Measurements from ENCODE around the gene MGST3.
"Not testable (repeated sequence)": the region's sequence is repeated elsewhere in the genome, so short reads cannot be mapped to it uniquely, and the experiment has no call there.

The MGST3 gene

DNA sequence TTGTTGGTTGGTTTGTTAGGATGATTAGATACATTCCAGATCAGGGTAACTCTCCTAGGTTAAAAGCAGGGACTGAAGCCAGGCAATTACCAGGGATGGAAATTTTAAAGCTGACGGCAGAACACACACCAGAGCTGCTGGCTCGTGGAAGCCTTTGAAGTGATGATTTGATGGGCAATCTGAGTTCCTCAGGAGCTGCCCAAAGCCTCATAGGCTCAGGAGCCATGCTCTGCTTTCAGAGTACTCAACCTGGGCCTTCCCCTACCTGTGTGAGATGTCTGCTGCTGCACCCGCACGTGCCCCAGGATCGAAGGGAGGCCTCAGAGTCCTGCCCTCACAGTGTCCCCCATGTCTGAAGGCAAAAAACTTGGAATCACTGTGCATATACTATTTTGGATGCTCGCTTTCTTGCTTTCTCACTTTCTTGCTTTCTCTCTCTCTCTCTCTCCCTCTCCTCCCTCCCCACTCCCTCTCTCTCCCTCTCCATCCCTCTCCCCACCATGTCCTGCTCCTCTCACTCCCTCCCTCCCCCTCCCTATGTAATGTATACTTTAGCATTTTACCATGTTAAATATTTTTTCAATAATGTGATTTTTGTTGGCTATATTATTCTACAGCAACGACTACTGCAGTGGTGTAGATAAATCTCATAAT, 18.0 kb downstream of the MGST3 start:
- H3K9ac ChIP-seq (ENCODE audit: low read length in 5 of 5), result no peak overlapping the region
- H3K27me3 ChIP-seq (ENCODE audit: control insufficient read depth in 5 of 5, insufficient read depth in 4 of 5, low read length in 5 of 5), result no peaks in the 10 kb centered on the region
- no peak overlapping the region for H3K4me3 ChIP-seq (ENCODE audit: low read depth in 1 of 5, low read length in 5 of 5)
- peaks cover 27 to 57% (median 49%) of the 10 kb centered on the region in 5 donors for H3K36me3 ChIP-seq (ENCODE audit: control insufficient read depth in 5 of 5, insufficient read depth in 5 of 5, low read length in 5 of 5)
- no peaks in the 10 kb centered on the region for H3K9me3 ChIP-seq (ENCODE audit: control insufficient read depth in 5 of 5, low read length in 5 of 5)
- peaks cover 3 to 49% (median 32%) of the 10 kb centered on the region in 5 donors for H3K4me1 ChIP-seq (ENCODE audit: control insufficient read depth in 5 of 5, insufficient read depth in 5 of 5, low read length in 5 of 5)
- no peak overlapping the region for H3K27ac ChIP-seq (ENCODE audit: low read depth, low read length)

GRCh38 chr1:165650981-165651625, 20.1 kb downstream of the MGST3 start:
- Histone ChIP-seq H3K27ac (ENCODE audit: low read depth, low read length) (peak overlapping the region; percentile 54), H3K27me3 (ENCODE audit: control insufficient read depth in 5 of 5, insufficient read depth in 4 of 5, low read length in 5 of 5) (no peaks in the 10 kb centered on the region), H3K4me1 (ENCODE audit: control insufficient read depth in 5 of 5, insufficient read depth in 5 of 5, low read length in 5 of 5) (peaks cover 0 to 38% (median 23%) of the 10 kb centered on the region in 5 donors), H3K36me3 (ENCODE audit: control insufficient read depth in 5 of 5, insufficient read depth in 5 of 5, low read length in 5 of 5) (peaks cover 32 to 75% (median 66%) of the 10 kb centered on the region in 5 donors), H3K9ac (ENCODE audit: low read length in 5 of 5) (no peak overlapping the region), H3K4me3 (ENCODE audit: low read depth in 1 of 5, low read length in 5 of 5) (no peak overlapping the region), H3K9me3 (ENCODE audit: control insufficient read depth in 5 of 5, low read length in 5 of 5) (no peaks in the 10 kb centered on the region)

GRCh38 chr1:165658766-165659580, 27.9 kb downstream of the MGST3 start:
- not testable (repeated sequence) for H3K9ac ChIP-seq (ENCODE audit: low read length in 5 of 5); H3K4me1 ChIP-seq (ENCODE audit: control insufficient read depth in 5 of 5, insufficient read depth in 5 of 5, low read length in 5 of 5); H3K4me3 ChIP-seq (ENCODE audit: low read depth in 1 of 5, low read length in 5 of 5); H3K27me3 ChIP-seq (ENCODE audit: control insufficient read depth in 5 of 5, insufficient read depth in 4 of 5, low read length in 5 of 5); H3K9me3 ChIP-seq (ENCODE audit: control insufficient read depth in 5 of 5, low read length in 5 of 5)
- Histone ChIP-seq H3K27ac (ENCODE audit: low read depth, low read length) (peak overlapping the region; percentile 4), H3K36me3 (ENCODE audit: control insufficient read depth in 5 of 5, insufficient read depth in 5 of 5, low read length in 5 of 5) (peaks cover 25 to 87% (median 69%) of the 10 kb centered on the region in 5 donors)

DNA sequence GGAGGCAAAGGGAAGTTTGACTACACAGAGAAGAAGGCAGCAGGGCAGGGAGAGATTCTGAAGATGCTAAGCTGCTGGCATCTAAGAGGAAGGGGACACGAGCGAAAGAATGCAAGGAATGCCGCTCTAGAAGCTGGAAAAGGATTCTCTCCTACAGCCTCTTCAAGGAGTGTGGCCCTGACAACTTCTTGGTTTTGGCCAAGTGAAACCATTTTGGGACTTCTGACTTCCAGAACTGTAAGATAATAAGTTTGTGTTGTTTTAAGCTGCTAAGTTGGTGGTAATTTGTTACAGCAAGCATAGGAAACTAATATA, 28.5 kb downstream of the MGST3 start:
- no peak overlapping the region for H3K4me3 ChIP-seq (ENCODE audit: low read depth in 1 of 5, low read length in 5 of 5)
- peaks cover 28 to 87% (median 71%) of the 10 kb centered on the region in 5 donors for H3K36me3 ChIP-seq (ENCODE audit: control insufficient read depth in 5 of 5, insufficient read depth in 5 of 5, low read length in 5 of 5)
- H3K9ac ChIP-seq (ENCODE audit: low read length in 5 of 5), result no peak overlapping the region
- H3K27me3 ChIP-seq (ENCODE audit: control insufficient read depth in 5 of 5, insufficient read depth in 4 of 5, low read length in 5 of 5), result no peaks in the 10 kb centered on the region
- H3K27ac ChIP-seq (ENCODE audit: low read depth, low read length), result peak overlapping the region; percentile 4
- H3K4me1 ChIP-seq (ENCODE audit: control insufficient read depth in 5 of 5, insufficient read depth in 5 of 5, low read length in 5 of 5), result peaks cover 0 to 4% (median 3%) of the 10 kb centered on the region in 5 donors
- H3K9me3 ChIP-seq (ENCODE audit: control insufficient read depth in 5 of 5, low read length in 5 of 5), result no peaks in the 10 kb centered on the region

DNA sequence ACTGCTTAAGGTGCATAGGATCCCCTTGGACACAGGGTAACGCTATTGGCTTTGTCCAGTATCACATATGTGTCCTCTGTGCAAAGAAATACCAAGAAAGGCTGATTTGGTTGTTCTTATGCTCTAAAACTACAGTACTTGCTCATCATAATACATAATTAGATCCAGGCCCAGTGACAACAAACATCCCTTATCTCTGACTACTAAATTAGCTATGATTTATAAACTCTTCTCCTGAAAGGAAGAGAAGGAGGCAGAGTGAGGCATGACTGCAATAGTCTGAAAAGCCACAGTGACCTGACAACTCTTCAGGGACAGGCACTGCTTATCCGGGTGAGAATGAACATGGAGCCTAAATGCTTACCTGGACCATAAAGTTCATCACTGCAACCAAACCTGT, 30.7 kb downstream of the MGST3 start:
- Histone ChIP-seq H3K27ac (ENCODE audit: low read depth, low read length) (peak overlapping the region; percentile 86), H3K4me1 (ENCODE audit: control insufficient read depth in 5 of 5, insufficient read depth in 5 of 5, low read length in 5 of 5) (peaks cover 0 to 17% (median 7%) of the 10 kb centered on the region in 5 donors), H3K36me3 (ENCODE audit: control insufficient read depth in 5 of 5, insufficient read depth in 5 of 5, low read length in 5 of 5) (peaks cover 22 to 81% (median 61%) of the 10 kb centered on the region in 5 donors), H3K27me3 (ENCODE audit: control insufficient read depth in 5 of 5, insufficient read depth in 4 of 5, low read length in 5 of 5) (no peaks in the 10 kb centered on the region), H3K9ac (ENCODE audit: low read length in 5 of 5) (no peak overlapping the region), H3K4me3 (ENCODE audit: low read depth in 1 of 5, low read length in 5 of 5) (no peak overlapping the region), H3K9me3 (ENCODE audit: control insufficient read depth in 5 of 5, low read length in 5 of 5) (no peaks in the 10 kb centered on the region)

DNA sequence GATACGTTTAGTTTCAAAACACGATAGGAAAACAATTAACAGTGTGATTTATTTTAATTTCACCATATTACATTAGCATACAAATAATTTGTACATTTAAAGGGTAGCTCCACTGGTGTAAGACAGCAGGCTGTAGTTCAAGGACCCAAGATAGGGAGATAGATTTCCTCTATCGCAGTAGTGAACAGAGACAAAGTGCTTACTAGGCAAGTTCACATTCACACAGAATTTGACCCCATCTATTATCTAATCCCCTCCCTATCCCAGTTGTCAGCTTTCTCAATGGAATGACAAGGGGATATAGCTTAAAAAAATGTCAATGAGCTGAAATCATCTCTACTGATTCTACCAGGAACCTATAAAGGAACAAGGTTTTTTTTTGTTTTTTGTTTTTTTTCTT, 31.2 kb downstream of the MGST3 start:
- Histone ChIP-seq H3K4me3 (ENCODE audit: low read depth in 1 of 5, low read length in 5 of 5) (no peak overlapping the region), H3K36me3 (ENCODE audit: control insufficient read depth in 5 of 5, insufficient read depth in 5 of 5, low read length in 5 of 5) (peaks cover 22 to 80% (median 61%) of the 10 kb centered on the region in 5 donors), H3K27me3 (ENCODE audit: control insufficient read depth in 5 of 5, insufficient read depth in 4 of 5, low read length in 5 of 5) (no peaks in the 10 kb centered on the region), H3K4me1 (ENCODE audit: control insufficient read depth in 5 of 5, insufficient read depth in 5 of 5, low read length in 5 of 5) (peaks cover 2 to 22% (median 12%) of the 10 kb centered on the region in 5 donors), H3K9ac (ENCODE audit: low read length in 5 of 5) (no peak overlapping the region), H3K27ac (ENCODE audit: low read depth, low read length) (peak overlapping the region; percentile 86), H3K9me3 (ENCODE audit: control insufficient read depth in 5 of 5, low read length in 5 of 5) (no peaks in the 10 kb centered on the region)

- no peak overlapping the region for H3K4me3 ChIP-seq (ENCODE audit: low read depth in 1 of 5, low read length in 5 of 5)
- H3K9ac ChIP-seq (ENCODE audit: low read length in 5 of 5), result peak overlapping the region in 1 of 5 donors; percentile 64
- peak overlapping the region; percentile 86 for H3K27ac ChIP-seq (ENCODE audit: low read depth, low read length)
- H3K27me3 ChIP-seq (ENCODE audit: control insufficient read depth in 5 of 5, insufficient read depth in 4 of 5, low read length in 5 of 5), result no peaks in the 10 kb centered on the region
- peaks cover 3 to 39% (median 19%) of the 10 kb centered on the region in 5 donors for H3K4me1 ChIP-seq (ENCODE audit: control insufficient read depth in 5 of 5, insufficient read depth in 5 of 5, low read length in 5 of 5)
- H3K36me3 ChIP-seq (ENCODE audit: control insufficient read depth in 5 of 5, insufficient read depth in 5 of 5, low read length in 5 of 5), result peaks cover 28 to 78% (median 59%) of the 10 kb centered on the region in 5 donors
- no peaks in the 10 kb centered on the region for H3K9me3 ChIP-seq (ENCODE audit: control insufficient read depth in 5 of 5, low read length in 5 of 5)
Observed at GRCh38 chr1:165666152-165666825, 35.3 kb downstream of the MGST3 start.

DNA sequence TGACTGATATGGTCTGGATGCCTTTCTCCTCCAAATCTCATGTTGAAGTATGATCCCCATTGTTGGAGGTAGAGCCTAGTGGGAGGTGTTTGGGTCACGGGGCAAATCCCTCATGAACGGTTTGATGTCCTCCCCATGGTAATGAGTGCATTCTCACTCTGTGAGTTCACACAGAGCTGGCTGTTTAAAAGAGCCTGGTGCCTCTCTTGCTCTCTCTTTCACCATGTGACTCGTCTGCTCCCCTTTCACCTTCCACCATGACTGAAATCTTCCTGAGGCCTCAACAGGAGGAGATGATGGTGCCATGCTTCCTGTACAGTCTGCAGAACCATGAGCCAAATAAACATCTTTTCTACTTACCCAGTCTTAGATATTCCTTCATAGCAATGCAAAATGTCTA, 37.1 kb downstream of the MGST3 start:
- peaks cover 0 to 37% (median 17%) of the 10 kb centered on the region in 5 donors for H3K4me1 ChIP-seq (ENCODE audit: control insufficient read depth in 5 of 5, insufficient read depth in 5 of 5, low read length in 5 of 5)
- no peak overlapping the region for H3K9ac ChIP-seq (ENCODE audit: low read length in 5 of 5)
- H3K27me3 ChIP-seq (ENCODE audit: control insufficient read depth in 5 of 5, insufficient read depth in 4 of 5, low read length in 5 of 5), result no peaks in the 10 kb centered on the region
- no peaks in the 10 kb centered on the region for H3K9me3 ChIP-seq (ENCODE audit: control insufficient read depth in 5 of 5, low read length in 5 of 5)
- peak overlapping the region; percentile 86 for H3K27ac ChIP-seq (ENCODE audit: low read depth, low read length)
- no peak overlapping the region for H3K4me3 ChIP-seq (ENCODE audit: low read depth in 1 of 5, low read length in 5 of 5)
- peaks cover 31 to 74% (median 50%) of the 10 kb centered on the region in 5 donors for H3K36me3 ChIP-seq (ENCODE audit: control insufficient read depth in 5 of 5, insufficient read depth in 5 of 5, low read length in 5 of 5)

- no peak overlapping the region for H3K9ac ChIP-seq (ENCODE audit: low read length in 5 of 5)
- no peaks in the 10 kb centered on the region for H3K27me3 ChIP-seq (ENCODE audit: control insufficient read depth in 5 of 5, insufficient read depth in 4 of 5, low read length in 5 of 5)
- peaks cover 0 to 25% (median 12%) of the 10 kb centered on the region in 5 donors for H3K4me1 ChIP-seq (ENCODE audit: control insufficient read depth in 5 of 5, insufficient read depth in 5 of 5, low read length in 5 of 5)
- H3K27ac ChIP-seq (ENCODE audit: low read depth, low read length), result peak overlapping the region; percentile 73
- H3K4me3 ChIP-seq (ENCODE audit: low read depth in 1 of 5, low read length in 5 of 5), result no peak overlapping the region
- H3K36me3 ChIP-seq (ENCODE audit: control insufficient read depth in 5 of 5, insufficient read depth in 5 of 5, low read length in 5 of 5), result peaks cover 32 to 59% (median 38%) of the 10 kb centered on the region in 5 donors
- no peaks in the 10 kb centered on the region for H3K9me3 ChIP-seq (ENCODE audit: control insufficient read depth in 5 of 5, low read length in 5 of 5)
Observed at GRCh38 chr1:165671526-165671925, 40.5 kb downstream of the MGST3 start.

Measured in subcutaneous abdominal adipose tissue (tissue), 5 donors.